Myocyte (in vitro differentiated cells): ENCODE results near the gene PRR30. TPM values are rescaled to one million over a fixed set of nuclear protein-coding genes. Genes with fewer than 3 reads are reported as not detected.
"Not testable (repeated sequence)": the region's sequence is repeated elsewhere in the genome, so short reads cannot be mapped to it uniquely, and the experiment has no call there.

ENCODE experiments used
- DNase-seq: peaks from one replicate; pipeline ENCODE4 v3.0.0-alpha.2; 2012; ENCODE audit warnings: low read depth
- total RNA-seq: library from RNA; depleted of rRNA; stranded (reverse); fragments of >200 nt; gene quantifications from 2 replicates; pipeline ENCODE4 v1.2.3, GENCODE V29; 2014

Gene PRR30
- total RNA-seq, 1 donor from 2014 or later: not detected

GRCh38 chr2:27130396-27130795 lies 8.8 kb downstream of the PRR30 start:
- no peak for DNase-seq

GRCh38 chr2:27128668-27129571 lies 10.3 kb downstream of the PRR30 start:
- DNase-seq: no peak

GRCh38 chr2:27127883-27128667 lies 11.1 kb downstream of the PRR30 start:
- DNase-seq: no peak

GRCh38 chr2:27126252-27126710 lies 12.9 kb downstream of the PRR30 start:
- no peak for DNase-seq

- DNase-seq: no peak
Measured at GRCh38 chr2:27125104-27125503, 14.1 kb downstream of the PRR30 start.

GRCh38 chr2:27123302-27124150 lies 15.7 kb downstream of the PRR30 start, which contains the start of gene ABHD1:
Gene ABHD1, plus strand, starts transcription at chr2:27123815. Its CDS starts 134 bp downstream, at chr2:27123949.
- peak; percentile 21 for DNase-seq

- no peak for DNase-seq
Measured at GRCh38 chr2:27122791-27123190, 16.4 kb downstream of the PRR30 start.

GRCh38 chr2:27121906-27122305 lies 17.3 kb downstream of the PRR30 start:
- DNase-seq: no peak

- DNase-seq: not testable (repeated sequence)
Measured at GRCh38 chr2:27119330-27119670, 19.9 kb downstream of the PRR30 start.

GRCh38 chr2:27118525-27119329 lies 20.5 kb downstream of the PRR30 start, which contains the start of gene CGREF1:
Gene CGREF1, minus strand, starts transcription at chr2:27119128. Its CDS starts 14,762 bp downstream, at chr2:27104366.
- DNase-seq: no peak

- no peak for DNase-seq
Measured at GRCh38 chr2:27117995-27118524, 21.1 kb downstream of the PRR30 start.

- DNase-seq: no peak
Measured at GRCh38 chr2:27115519-27115918, 23.7 kb downstream of the PRR30 start.

- DNase-seq: not testable (repeated sequence)
Measured at GRCh38 chr2:27111392-27112078, 27.7 kb downstream of the PRR30 start.

- not testable (repeated sequence) for DNase-seq
Measured at GRCh38 chr2:27110603-27111352, 28.4 kb downstream of the PRR30 start.

- DNase-seq: no peak
Measured at GRCh38 chr2:27109083-27109482, 30.1 kb downstream of the PRR30 start.

- no peak for DNase-seq
Measured at GRCh38 chr2:27108221-27108620, 31.0 kb downstream of the PRR30 start.

GRCh38 chr2:27105981-27106380 lies 33.2 kb downstream of the PRR30 start:
- no peak for DNase-seq

GRCh38 chr2:27102329-27102728 lies 36.9 kb downstream of the PRR30 start:
- no peak for DNase-seq

- DNase-seq: no peak
Measured at GRCh38 chr2:27100036-27100435, 39.2 kb downstream of the PRR30 start.
